CD14-positive monocyte (primary cell): ENCODE data around the gene ZNF423. TPM values are rescaled to one million over a fixed set of nuclear protein-coding genes. Genes with fewer than 3 reads are reported as not detected.

ENCODE experiments used
- DNase-seq, 3 donors: peaks; one replicate each; pipeline ENCODE4 v3.0.0-alpha.2; 2011 to 2022
- H2AFZ ChIP-seq: 2 replicates; pipeline ENCODE4 v1.6.0; 2012; ENCODE audit warnings: mild to moderate bottlenecking, low read depth, low read length, inconsistent platforms; ENCODE audit not compliant: insufficient read depth, poor library complexity, severe bottlenecking
- H3K27ac ChIP-seq, 2 donors: 1 replicate in 1 of 2; 2 replicates in 1 of 2; pipeline ENCODE4 v1.5.1; 2012 to 2013; ENCODE audit warnings: low read length in 2 of 2, control low read depth in 1 of 2, inconsistent platforms in 1 of 2, low read depth in 1 of 2, mild to moderate bottlenecking in 1 of 2
- H3K27me3 ChIP-seq, 2 donors: one replicate each; pipeline versions ENCODE4 v1.6.0 to v1.6.1; 2011 to 2013; ENCODE audit warnings: low read length in 2 of 2; ENCODE audit not compliant: control insufficient read depth in 2 of 2, insufficient read depth in 2 of 2
- H3K36me3 ChIP-seq, 2 donors: replicated peaks in 1 of 2; 1 replicate in 1 of 2; 2 replicates in 1 of 2; pipeline versions ENCODE4 v1.5.1 to v1.6.1; 2012 to 2013; ENCODE audit warnings: low read length in 2 of 2, control low read depth in 1 of 2, inconsistent platforms in 1 of 2, mild to moderate bottlenecking in 1 of 2; ENCODE audit not compliant: insufficient read depth in 2 of 2, control insufficient read depth in 1 of 2
- H3K4me1 ChIP-seq, 2 donors: 1 replicate in 1 of 2; 2 replicates in 1 of 2; pipeline versions ENCODE4 v1.5.1 to v1.6.1; 2012 to 2013; ENCODE audit warnings: low read length in 2 of 2, control low read depth in 1 of 2, inconsistent platforms in 1 of 2, mild to moderate bottlenecking in 1 of 2, moderate library complexity in 1 of 2; ENCODE audit not compliant: insufficient read depth in 2 of 2, control insufficient read depth in 1 of 2
- H3K4me2 ChIP-seq: replicated peaks from 2 replicates; pipeline ENCODE3; 2012; ENCODE audit warnings: low read length, moderate library complexity, mild to moderate bottlenecking; ENCODE audit not compliant: poor library complexity, severe bottlenecking; ENCODE audit errors: extremely low read depth
- H3K4me3 ChIP-seq, 3 experiments: fragments of 200-600 bp in 1 of 3; sonication (generic) in 1 of 3; replicated peaks in 1 of 3; 1 replicate in 2 of 3; 2 replicates in 1 of 3; pipeline ENCODE4 v1.5.1; 2011 to 2013; ENCODE audit warnings: low read length in 3 of 3, mild to moderate bottlenecking in 3 of 3, control low read depth in 2 of 3, low read depth in 2 of 3, inconsistent platforms in 1 of 3, moderate library complexity in 1 of 3
- H3K79me2 ChIP-seq: 2 replicates; pipeline ENCODE4 v1.6.0; 2012; ENCODE audit warnings: mild to moderate bottlenecking, control low read depth, inconsistent platforms, low read length, moderate library complexity; ENCODE audit not compliant: insufficient read depth
- H3K9ac ChIP-seq: 2 replicates; pipeline ENCODE4 v1.6.0; 2017; ENCODE audit warnings: low read length, mild to moderate bottlenecking; ENCODE audit not compliant: insufficient read depth, poor library complexity, severe bottlenecking
- H3K9me3 ChIP-seq, 2 donors: replicated peaks in 1 of 2; 1 replicate in 1 of 2; 2 replicates in 1 of 2; pipeline versions ENCODE4 v1.5.1 to v1.6.1; 2012 to 2013; ENCODE audit warnings: low read length in 2 of 2, control low read depth in 1 of 2; ENCODE audit not compliant: control insufficient read depth in 1 of 2, insufficient read depth in 1 of 2
- H4K20me1 ChIP-seq: 2 replicates; pipeline ENCODE4 v1.6.0; 2012; ENCODE audit warnings: mild to moderate bottlenecking, low read length, control low read depth, moderate library complexity; ENCODE audit not compliant: insufficient read depth
- H3K27ac Mint-ChIP-seq, 7 donors: one replicate each; pipeline ENCODE4 v1.8.0; 2020; ENCODE audit warnings: mild to moderate bottlenecking in 7 of 7, mixed read lengths in 7 of 7, moderate library complexity in 6 of 7, inconsistent platforms in 2 of 7
- H3K27me3 Mint-ChIP-seq, 3 donors: one replicate each; pipeline ENCODE4 v1.8.0; 2021 to 2022; ENCODE audit warnings: low read depth in 3 of 3, mild to moderate bottlenecking in 3 of 3, mixed read lengths in 3 of 3, moderate library complexity in 3 of 3, inconsistent platforms in 1 of 3
- H3K36me3 Mint-ChIP-seq, 2 donors: one replicate each; pipeline ENCODE4 v1.8.0; 2020; ENCODE audit warnings: mixed read lengths in 2 of 2, inconsistent platforms in 1 of 2, mild to moderate bottlenecking in 1 of 2
- H3K4me1 Mint-ChIP-seq: one replicate; pipeline ENCODE4 v1.8.0; 2020; ENCODE audit warnings: mild to moderate bottlenecking, mixed read lengths
- H3K4me3 Mint-ChIP-seq, 2 donors: one replicate each; pipeline ENCODE4 v1.8.0; 2020; ENCODE audit warnings: mild to moderate bottlenecking in 2 of 2, mixed read lengths in 2 of 2, moderate library complexity in 1 of 2
- H3K9me3 Mint-ChIP-seq, 7 donors: one replicate each; pipeline ENCODE4 v1.8.0; 2020 to 2022; ENCODE audit warnings: mixed read lengths in 7 of 7, mild to moderate bottlenecking in 6 of 7, moderate library complexity in 6 of 7, inconsistent platforms in 2 of 7
- CTCF ChIP-seq: fragments of 200-600 bp; IDR thresholded peaks from one replicate; pipeline ENCODE4 v1.8.0; 2022; ENCODE audit warnings: antibody characterized with exemption, mild to moderate bottlenecking
- WGBS: methylation state at CpG from one replicate; pipeline ENCODE4 v1.1.5; 2013; ENCODE audit warnings: missing lambda C conversion rate; ENCODE audit not compliant: insufficient coverage; 5-methylcytosine and 5-hydroxymethylcytosine counted together
- intact Hi-C, 2 donors: fragments of 100-400 bp; cut with micrococcal nuclease; formaldehyde crosslinking; loops; one replicate each; pipeline versions ENCODE4 v1.15.0 to v1.15.1; 2023
- polyA plus RNA-seq, 3 donors: library from polyadenylated mRNA; depleted of rRNA in 1 of 3; unstranded in 2 of 3; stranded (reverse) in 1 of 3; fragments of 300-500 nt in 2 of 3; fragments of >200 nt in 1 of 3; fragmentation: Illumina TruSeq in 2 of 3; gene quantifications; 1 replicate in 2 of 3; 2 replicates in 1 of 3; pipeline ENCODE4 v1.2.3, GENCODE V29; 2012 to 2021

The ZNF423 gene
- polyA plus RNA-seq, 3 donors, result not detected

- Histone ChIP-seq H3K4me2 (no peak overlapping the region), H3K4me1 (no peaks in the 10 kb centered on the region), H3K79me2 (no peaks in the 10 kb centered on the region), H3K27ac (no peak overlapping the region), H3K36me3 (no peaks in the 10 kb centered on the region), H3K9ac (no peak overlapping the region), H3K9me3 (no peaks in the 10 kb centered on the region), H3K27me3 (no peaks in the 10 kb centered on the region), H2AFZ (no peak overlapping the region), H3K4me3 (no peak overlapping the region), H4K20me1 (no peaks in the 10 kb centered on the region)
- intact Hi-C loops, result no loop called here
- Mint-ChIP-seq H3K36me3 (no peaks in the 10 kb centered on the region), H3K4me3 (no peak overlapping the region), H3K27ac (no peak overlapping the region), H3K9me3 (peaks cover 0 to 3% (median 0%) of the 10 kb centered on the region in 7 donors), H3K4me1 (no peaks in the 10 kb centered on the region), H3K27me3 (peaks cover 0 to 3% (median 2%) of the 10 kb centered on the region in 3 donors)
- DNase-seq, result no peak
- 82% methylated on average over 3 of the region's 4 CpGs for WGBS
- no peak for TF ChIP-seq CTCF
Observed at GRCh38 chr16:49662569-49662968, 193.3 kb downstream of the ZNF423 start.

DNA sequence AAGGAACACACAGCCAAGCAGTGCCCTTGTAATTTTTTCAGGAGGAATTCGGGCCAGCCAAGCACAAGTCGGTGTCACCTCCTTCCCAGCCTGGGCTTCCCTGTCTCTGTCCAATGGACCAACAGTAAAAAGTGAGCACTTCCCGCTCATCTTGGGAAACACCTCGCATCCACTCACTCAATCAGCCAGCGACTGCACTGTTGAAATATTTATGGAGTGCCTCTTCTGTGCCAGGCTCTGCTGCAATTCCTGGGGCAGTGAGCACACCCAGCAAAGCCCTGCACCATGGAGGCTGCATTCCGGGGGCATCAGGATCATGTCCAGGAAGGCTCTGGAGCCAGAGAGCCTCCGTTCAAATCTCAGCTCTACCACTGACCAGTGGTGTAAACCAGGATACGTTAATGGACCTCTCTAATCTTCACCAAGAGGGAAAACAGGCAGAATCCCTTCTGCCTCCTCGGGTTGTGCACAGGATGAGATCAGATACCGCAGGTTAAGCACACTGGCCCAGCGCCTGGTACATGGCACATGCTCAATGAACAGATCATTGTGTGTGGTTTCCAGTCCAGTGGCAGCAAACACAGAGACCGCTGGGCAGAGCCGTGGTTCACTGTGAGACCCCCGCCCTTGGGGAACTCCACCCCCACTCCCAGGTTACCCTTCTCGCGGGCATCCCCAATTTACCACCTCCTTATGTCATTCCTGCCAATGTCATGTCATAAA lies 194.3 kb downstream of the ZNF423 start:
- Mint-ChIP-seq H3K4me3 (no peak overlapping the region), H3K27ac (no peak overlapping the region)

More for the DNA sequence above, 194.3 kb downstream of the ZNF423 start:
- peaks cover 0 to 3% (median 0%) of the 10 kb centered on the region in 7 donors for H3K9me3 Mint-ChIP-seq
- H3K27me3 Mint-ChIP-seq, result peaks cover 0 to 3% (median 2%) of the 10 kb centered on the region in 3 donors
- intact Hi-C loops, result no loop called here
- no peaks in the 10 kb centered on the region for H3K36me3 ChIP-seq
- no peak overlapping the region for H3K9ac ChIP-seq
- no peaks in the 10 kb centered on the region for H3K9me3 ChIP-seq
- TF ChIP-seq CTCF, result no peak
- no peak for DNase-seq
- H3K4me3 ChIP-seq, result no peak overlapping the region
- no peaks in the 10 kb centered on the region for H4K20me1 ChIP-seq
- H2AFZ ChIP-seq, result no peak overlapping the region
- H3K27me3 ChIP-seq, result no peaks in the 10 kb centered on the region
- H3K79me2 ChIP-seq, result no peaks in the 10 kb centered on the region
- no peaks in the 10 kb centered on the region for H3K36me3 Mint-ChIP-seq
- H3K4me1 Mint-ChIP-seq, result no peaks in the 10 kb centered on the region
- H3K27ac ChIP-seq, result no peak overlapping the region
- H3K4me1 ChIP-seq, result no peaks in the 10 kb centered on the region
- 94% methylated on average over 12 of the region's 16 CpGs for WGBS
- no peak overlapping the region for H3K4me2 ChIP-seq
